OCI-LY7 (cell line): ENCODE measurements around the gene COX14. TPM values are rescaled to one million over a fixed set of nuclear protein-coding genes. Genes with fewer than 3 reads are reported as not detected.

Experiments
- BruUV-seq: library from RNA; stranded (reverse); fragments of 400-500 nt; replicated peaks from 2 replicates; lab custom pipeline; 2021; lab: Mats Ljungman, UMichigan
- CTCF ChIA-PET: fragments of 300-600 bp; sonication (Branson Sonifier 250); formaldehyde crosslinking; loops from one replicate; lab custom pipeline; 2022; ENCODE audit warnings: antibody characterized with exemption; ENCODE audit not compliant: unreplicated experiment; lab: Charles Lee
- POLR2A ChIA-PET: fragments of 300-600 bp; sonication (Branson Sonifier 250); formaldehyde crosslinking; loops from one replicate; lab custom pipeline; 2022; ENCODE audit warnings: antibody characterized with exemption; lab: Charles Lee
- DNase-seq: peaks from one replicate; pipeline ENCODE4 v3.0.0-alpha.2; 2015; ENCODE audit warnings: low spot score
- H2AFZ ChIP-seq: fragments of 200-600 bp; sonication (generic), shearing (Covaris generic); 2 replicates; pipeline ENCODE4 v1.6.1; 2014; ENCODE audit warnings: mild to moderate bottlenecking, antibody characterized with exemption, low read length, moderate library complexity
- H3K27ac ChIP-seq: fragments of 200-600 bp; sonication (generic); 2 replicates; pipeline ENCODE4 v1.5.1; 2014; ENCODE audit warnings: mixed run types, low read depth, mild to moderate bottlenecking, moderate library complexity, low read length, inconsistent platforms; ENCODE audit not compliant: poor library complexity, severe bottlenecking
- H3K36me3 ChIP-seq: fragments of 200-600 bp; sonication (generic); 2 replicates; pipeline ENCODE4 v1.6.1; 2014; ENCODE audit warnings: mild to moderate bottlenecking, antibody characterized with exemption, low read length, moderate library complexity, mixed read lengths; ENCODE audit not compliant: insufficient read depth
- H3K4me1 ChIP-seq: fragments of 200-600 bp; sonication (generic); 2 replicates; pipeline ENCODE4 v1.5.1; 2014; ENCODE audit warnings: mild to moderate bottlenecking, low read length; ENCODE audit not compliant: insufficient read depth, poor library complexity, severe bottlenecking
- H3K4me2 ChIP-seq: fragments of 200-600 bp; sonication (generic); 2 replicates; pipeline ENCODE4 v1.6.1; 2014; ENCODE audit warnings: mild to moderate bottlenecking, low read length
- H3K4me3 ChIP-seq: fragments of 200-600 bp; sonication (generic); 2 replicates; pipeline ENCODE4 v1.5.1; 2014; ENCODE audit warnings: mild to moderate bottlenecking, low read depth, low read length; ENCODE audit not compliant: poor library complexity, severe bottlenecking
- H3K79me2 ChIP-seq: fragments of 200-600 bp; sonication (generic); 2 replicates; pipeline ENCODE4 v1.6.1; 2016; ENCODE audit warnings: low read depth, mild to moderate bottlenecking, low read length, moderate library complexity, mixed read lengths; ENCODE audit not compliant: insufficient read depth
- H3K9me2 ChIP-seq: fragments of 200-600 bp; sonication (generic); 2 replicates; pipeline ENCODE4 v1.6.1; 2016; ENCODE audit warnings: mild to moderate bottlenecking, low read length, mixed read lengths; ENCODE audit not compliant: insufficient read depth
- H3K9me3 ChIP-seq: fragments of 200-600 bp; sonication (generic); 2 replicates; pipeline ENCODE4 v1.6.1; 2014; ENCODE audit warnings: mild to moderate bottlenecking, mixed run types, low read length, mixed read lengths
- H4K20me1 ChIP-seq: fragments of 200-600 bp; sonication (generic); 2 replicates; pipeline ENCODE4 v1.6.1; 2014; ENCODE audit warnings: mild to moderate bottlenecking, antibody characterized with exemption, low read length, moderate library complexity, mixed read lengths; ENCODE audit not compliant: insufficient read depth
- EZH2phosphoT487 ChIP-seq: fragments of 200-600 bp; sonication (generic); IDR thresholded peaks from 2 replicates; pipeline ENCODE4 v1.6.1; 2018; ENCODE audit warnings: low read depth, borderline replicate concordance, mild to moderate bottlenecking, mixed run types, antibody characterized with exemption, low read length, moderate library complexity, mixed read lengths
- intact Hi-C: fragments of 100-400 bp; cut with micrococcal nuclease; formaldehyde crosslinking; loops from one replicate; pipeline ENCODE4 v1.10.0; 2022; ENCODE audit not compliant: unreplicated experiment
- total RNA-seq, 2 experiments: library from RNA; depleted of rRNA in 1 of 2; stranded (reverse); fragments of >200 nt in 1 of 2; shearing (Covaris generic) in 1 of 2; gene quantifications; 2 replicates each; pipeline ENCODE4 v1.2.3, GENCODE V29; 2014 to 2022
- TF ChIP-seq, protein P1 (sequence below): fragments of 200-600 bp; sonication (generic); conservative IDR thresholded peaks from 2 replicates; pipeline ENCODE4 v1.5.1; 2014; ENCODE audit warnings: mild to moderate bottlenecking, antibody characterized with exemption, low read length, moderate library complexity, mixed read lengths

Gene COX14
- total RNA-seq, 2 experiments from 2014 or later: 54.3 to 57.4 TPM

DNA sequence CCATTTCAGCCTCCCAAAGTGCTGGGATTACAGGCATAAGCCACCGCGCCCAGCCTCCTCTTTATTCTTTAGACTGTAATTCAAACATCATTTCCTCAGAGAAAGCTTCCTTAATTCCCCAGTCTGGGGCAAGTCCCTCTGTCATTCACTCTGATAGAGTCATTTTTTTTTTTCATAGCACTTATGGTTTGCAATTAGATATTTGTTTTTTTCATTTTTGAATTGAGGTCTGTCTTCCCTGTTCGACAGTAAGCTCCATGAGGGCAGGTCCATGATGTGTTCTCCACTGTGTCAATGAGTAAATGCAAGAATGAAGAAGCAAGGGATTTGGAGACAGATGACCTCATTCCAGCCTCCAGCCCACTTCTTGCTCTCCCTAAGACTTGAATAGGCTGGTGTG is 42.5 kb upstream of the COX14 start:
- DNase-seq: no peak
- BruUV-seq: no TSS peak
- Histone ChIP-seq H3K4me2 (no peak overlapping the region), H3K27ac (no peak overlapping the region), H3K9me3 (no peaks in the 10 kb centered on the region), H4K20me1 (no peaks in the 10 kb centered on the region), H3K79me2 (no peaks in the 10 kb centered on the region), H3K4me3 (no peak overlapping the region), H3K4me1 (peaks cover 12% of the 10 kb centered on the region), H2AFZ (no peak overlapping the region), H3K36me3 (no peaks in the 10 kb centered on the region), H3K9me2 (no peaks in the 10 kb centered on the region)
- intact Hi-C loops: no loop called here
- no peak for TF ChIP-seq EZH2phosphoT487
- TF ChIP-seq, protein P1, sequence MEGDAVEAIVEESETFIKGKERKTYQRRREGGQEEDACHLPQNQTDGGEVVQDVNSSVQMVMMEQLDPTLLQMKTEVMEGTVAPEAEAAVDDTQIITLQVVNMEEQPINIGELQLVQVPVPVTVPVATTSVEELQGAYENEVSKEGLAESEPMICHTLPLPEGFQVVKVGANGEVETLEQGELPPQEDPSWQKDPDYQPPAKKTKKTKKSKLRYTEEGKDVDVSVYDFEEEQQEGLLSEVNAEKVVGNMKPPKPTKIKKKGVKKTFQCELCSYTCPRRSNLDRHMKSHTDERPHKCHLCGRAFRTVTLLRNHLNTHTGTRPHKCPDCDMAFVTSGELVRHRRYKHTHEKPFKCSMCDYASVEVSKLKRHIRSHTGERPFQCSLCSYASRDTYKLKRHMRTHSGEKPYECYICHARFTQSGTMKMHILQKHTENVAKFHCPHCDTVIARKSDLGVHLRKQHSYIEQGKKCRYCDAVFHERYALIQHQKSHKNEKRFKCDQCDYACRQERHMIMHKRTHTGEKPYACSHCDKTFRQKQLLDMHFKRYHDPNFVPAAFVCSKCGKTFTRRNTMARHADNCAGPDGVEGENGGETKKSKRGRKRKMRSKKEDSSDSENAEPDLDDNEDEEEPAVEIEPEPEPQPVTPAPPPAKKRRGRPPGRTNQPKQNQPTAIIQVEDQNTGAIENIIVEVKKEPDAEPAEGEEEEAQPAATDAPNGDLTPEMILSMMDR: no peak
- POLR2A ChIA-PET: interaction anchor here (1.0 to 1.1 kb wide), 2 partner anchors 27 to 155 kb away, joined by 3 read pairs; no protein-coding TSS in a partner anchor
- CTCF ChIA-PET: interaction anchor here (1.3 to 2.8 kb wide), 3 partner anchors 14 to 103 kb away, joined by 5 to 26 read pairs (median 20); partner anchors contain the start of gene COX14

DNA sequence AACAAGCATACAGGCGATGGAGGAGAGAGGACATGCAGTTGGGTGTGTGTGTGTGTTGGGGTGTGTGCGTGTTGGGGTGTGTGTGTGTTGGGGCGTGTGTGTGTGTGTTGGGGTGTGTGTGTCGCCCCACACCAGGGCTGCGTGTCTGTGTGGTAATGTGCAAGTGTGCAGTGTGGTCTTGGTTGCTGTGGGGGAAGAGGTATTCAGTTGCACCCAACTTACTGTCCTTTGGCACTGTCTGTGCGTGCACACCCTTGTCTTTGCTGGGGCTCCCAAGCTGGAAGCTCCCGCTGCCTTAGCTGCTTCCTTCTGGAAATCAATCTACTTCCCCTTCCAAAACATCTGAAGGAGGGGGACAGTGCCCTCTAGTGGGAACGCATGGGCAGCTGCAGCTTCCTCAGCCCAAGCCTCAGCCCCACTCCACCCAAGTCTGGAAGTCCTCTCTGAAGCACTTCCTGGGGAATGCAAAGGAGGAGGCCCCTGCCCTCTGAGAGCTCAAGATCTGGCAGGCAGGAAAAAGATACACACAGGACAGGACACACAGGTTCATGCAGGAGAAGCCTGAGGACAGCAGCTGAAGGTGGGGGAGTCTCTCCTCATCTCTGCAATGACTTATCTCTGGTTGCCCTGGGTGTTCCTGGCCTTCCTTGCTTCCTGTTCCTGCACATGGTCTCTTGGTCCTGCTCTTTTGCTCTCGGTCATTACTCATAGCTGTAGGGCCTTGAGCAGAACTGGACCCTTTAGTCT is 41.5 kb upstream of the COX14 start:
- peak overlapping the region; percentile 45 for H3K4me2 ChIP-seq

More for the DNA sequence above, 41.5 kb upstream of the COX14 start:
- TF ChIP-seq EZH2phosphoT487: no peak
- TF ChIP-seq, protein P1: peak; percentile 97
- no peaks in the 10 kb centered on the region for H3K36me3 ChIP-seq
- DNase-seq: peak; percentile 79
- peaks cover 12% of the 10 kb centered on the region for H3K4me1 ChIP-seq
- H3K27ac ChIP-seq: no peak overlapping the region
- H3K4me3 ChIP-seq: peak overlapping the region; percentile 27
- H3K9me3 ChIP-seq: no peaks in the 10 kb centered on the region
- intact Hi-C loops: loop anchor here (1.0 to 5.0 kb wide), 3 partner anchors 14 to 103 kb away; no protein-coding TSS in a partner anchor
- CTCF ChIA-PET: interaction anchor here (0.5 to 2.8 kb wide), 9 partner anchors 14 to 131 kb away, joined by 3 to 26 read pairs (median 4); partner anchors contain the start of genes COX14 and SMARCD1
- peak overlapping the region; percentile 96 for H2AFZ ChIP-seq
- no TSS peak for BruUV-seq
- H3K79me2 ChIP-seq: no peaks in the 10 kb centered on the region
- H4K20me1 ChIP-seq: no peaks in the 10 kb centered on the region
- POLR2A ChIA-PET: interaction anchor here (0.6 to 1.7 kb wide), 5 partner anchors 12 to 97 kb away, joined by 3 to 6 read pairs (median 4); partner anchors contain the start of genes CERS5 and SMARCD1
- no peaks in the 10 kb centered on the region for H3K9me2 ChIP-seq
